Measurements from ENCODE around the gene IRF3. TPM values are rescaled to one million over a fixed set of nuclear protein-coding genes. Genes with fewer than 3 reads are reported as not detected.
A peak's percentile ranks its signal among the peaks of the same experiment; 100 is the strongest.

IRF3 gene
- total and polyA plus RNA-seq, 10 donors: 87.9 to 294 (median 128) TPM

DNA sequence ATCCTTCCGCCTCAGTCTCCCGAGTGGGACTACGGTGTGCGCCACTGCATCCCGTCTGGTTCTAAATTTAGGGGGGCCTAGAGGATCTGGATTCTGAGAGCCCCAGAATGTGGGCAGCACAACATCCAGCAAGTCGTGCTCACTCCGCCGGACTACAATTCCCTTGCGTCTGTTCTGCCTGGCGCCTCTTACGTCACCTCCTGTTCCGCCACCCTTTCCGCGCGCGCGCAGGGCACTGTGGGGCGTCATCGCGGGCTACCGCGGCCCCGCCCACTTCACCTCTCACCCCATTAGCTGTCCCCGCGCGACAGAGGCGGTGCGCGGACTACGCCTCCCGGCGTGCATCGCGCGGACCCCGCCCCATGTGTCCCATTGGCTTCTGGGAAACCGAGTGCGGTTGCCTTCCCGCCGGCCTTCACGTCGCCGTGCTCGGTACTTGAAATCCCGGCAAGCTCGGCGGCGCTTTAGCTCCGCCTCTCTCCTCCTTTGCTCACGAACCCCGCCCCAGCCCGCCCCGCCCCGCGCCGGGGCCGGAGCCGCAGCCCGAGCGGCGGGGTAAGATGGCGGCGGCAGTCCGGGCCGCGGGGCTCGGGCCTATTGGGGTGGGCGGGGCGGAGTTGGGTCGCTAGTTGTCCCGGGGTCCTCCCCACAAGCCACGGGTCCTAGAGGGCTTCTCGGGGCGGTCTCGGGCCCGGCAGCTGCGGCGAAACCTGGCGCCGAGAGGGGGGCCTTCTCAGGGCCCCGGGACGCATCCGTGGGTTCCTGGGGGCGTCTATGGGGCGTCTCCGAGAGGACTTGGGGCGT lies 23.8 kb downstream of the IRF3 start, which contains the start of gene SCAF1:
TSS of gene SCAF1 (plus strand) at position 522 of the 804 bp plus-strand sequence. CDS start 2,818 bp downstream, outside the sequence.
- H3K4me3 ChIP-seq: peak within 1 kb of the TSS; percentile 62 to 98 (median 86)
- no peaks in the 10 kb centered on the region for H3K27me3 ChIP-seq (replicated peaks in 1 of 7)
- 0 to 1% (median 1%) methylated on average over 44 to 87 of the region's 87 CpGs for WGBS, 5 donors
- H3K4me1 ChIP-seq: peaks cover 15 to 79% (median 66%) of the 10 kb centered on the region in 6 donors
- peak in 2 of 3 donors; percentile 73 to 78 for TF ChIP-seq POLR2A (IDR thresholded peaks at IDR 0.05)
- TF ChIP-seq, protein P1, sequence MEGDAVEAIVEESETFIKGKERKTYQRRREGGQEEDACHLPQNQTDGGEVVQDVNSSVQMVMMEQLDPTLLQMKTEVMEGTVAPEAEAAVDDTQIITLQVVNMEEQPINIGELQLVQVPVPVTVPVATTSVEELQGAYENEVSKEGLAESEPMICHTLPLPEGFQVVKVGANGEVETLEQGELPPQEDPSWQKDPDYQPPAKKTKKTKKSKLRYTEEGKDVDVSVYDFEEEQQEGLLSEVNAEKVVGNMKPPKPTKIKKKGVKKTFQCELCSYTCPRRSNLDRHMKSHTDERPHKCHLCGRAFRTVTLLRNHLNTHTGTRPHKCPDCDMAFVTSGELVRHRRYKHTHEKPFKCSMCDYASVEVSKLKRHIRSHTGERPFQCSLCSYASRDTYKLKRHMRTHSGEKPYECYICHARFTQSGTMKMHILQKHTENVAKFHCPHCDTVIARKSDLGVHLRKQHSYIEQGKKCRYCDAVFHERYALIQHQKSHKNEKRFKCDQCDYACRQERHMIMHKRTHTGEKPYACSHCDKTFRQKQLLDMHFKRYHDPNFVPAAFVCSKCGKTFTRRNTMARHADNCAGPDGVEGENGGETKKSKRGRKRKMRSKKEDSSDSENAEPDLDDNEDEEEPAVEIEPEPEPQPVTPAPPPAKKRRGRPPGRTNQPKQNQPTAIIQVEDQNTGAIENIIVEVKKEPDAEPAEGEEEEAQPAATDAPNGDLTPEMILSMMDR (IDR thresholded peaks at IDR 0.05 in 8 of 11, conservative IDR thresholded peaks at IDR 0.05 in 3 of 11): peak in 1 of 11 experiments; percentile 32
- TF ChIP-seq POLR2AphosphoS5 (IDR thresholded peaks at IDR 0.05): peak; percentile 97
- peaks cover 0 to 25% (median 16%) of the 10 kb centered on the region in 6 donors for H3K36me3 ChIP-seq
- intact Hi-C loops (cut with DNase I; ENCODE audit: low total_unique reads): no loop called here
- DNase-seq: peak; percentile 99
- no peaks in the 10 kb centered on the region for H3K9me3 ChIP-seq
- peak within 1 kb of the TSS; percentile 89 to 98 (median 95) for H3K27ac ChIP-seq

DNA sequence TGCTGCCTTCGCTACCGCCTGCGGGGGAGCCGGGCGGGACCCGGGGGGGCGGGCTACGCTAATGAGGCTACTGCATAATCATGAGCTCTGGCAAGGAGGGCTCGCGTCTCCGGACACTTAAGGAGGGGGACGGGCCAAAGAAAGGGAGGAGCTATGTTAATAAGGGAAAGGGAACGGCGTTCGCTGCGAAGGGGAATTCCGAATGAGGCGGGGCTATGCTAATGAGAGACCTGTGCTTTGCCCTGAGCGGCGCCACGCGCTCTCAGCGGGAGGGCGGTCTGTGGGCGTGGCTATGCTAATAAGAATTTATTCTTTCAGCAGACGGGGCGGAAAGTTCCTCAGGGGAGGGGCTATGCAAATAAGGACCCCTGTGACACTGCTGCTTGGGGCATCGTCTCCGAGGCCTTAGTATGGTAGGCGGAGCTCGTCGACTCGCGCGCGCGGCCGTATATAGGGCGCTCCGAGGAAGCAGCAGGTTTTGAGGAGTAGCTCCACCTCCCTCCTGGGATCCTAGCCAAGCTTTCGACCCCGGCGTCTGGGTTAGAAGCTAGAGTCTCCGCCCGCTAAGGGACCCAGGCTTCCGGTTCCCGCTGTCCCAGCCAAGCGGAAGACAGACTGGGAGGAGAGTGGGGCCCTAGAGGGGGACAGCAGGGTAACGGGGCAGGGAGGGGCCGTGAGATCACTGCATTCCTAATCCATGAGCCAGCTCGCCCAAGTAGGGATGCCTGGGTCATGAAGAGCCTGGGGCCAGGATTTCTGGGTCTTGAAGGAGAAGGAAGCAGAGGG lies 25.4 kb downstream of the IRF3 start, which contains the start of gene RRAS:
TSS of gene RRAS (minus strand) at position 31 of the 786 bp plus-strand sequence. CDS start 45 bp downstream, outside the sequence.
- peak within 1 kb of the TSS; percentile 54 to 98 (median 78) for H3K4me3 ChIP-seq
- WGBS, 5 donors: 0% methylated on average over 29 to 51 of the region's 51 CpGs
- H3K9me3 ChIP-seq: no peaks in the 10 kb centered on the region
- H3K4me1 ChIP-seq: peaks cover 18 to 89% (median 75%) of the 10 kb centered on the region in 6 donors
- intact Hi-C loops (cut with DNase I; ENCODE audit: low total_unique reads): no loop called here
- H3K27ac ChIP-seq: peak within 1 kb of the TSS; percentile 89 to 98 (median 95)
- peaks cover 0 to 14% (median 2%) of the 10 kb centered on the region in 6 donors for H3K36me3 ChIP-seq
- H3K27me3 ChIP-seq (replicated peaks in 1 of 7): no peaks in the 10 kb centered on the region
- peak; percentile 94 to 99 (median 95) for TF ChIP-seq POLR2AphosphoS5 (IDR thresholded peaks at IDR 0.05)
- TF ChIP-seq, protein P1 (IDR thresholded peaks at IDR 0.05 in 8 of 11, conservative IDR thresholded peaks at IDR 0.05 in 3 of 11): peak in 3 of 11 experiments; percentile 22 to 39 (median 25)
- peak in 2 of 3 donors; percentile 38 to 88 for TF ChIP-seq POLR2A (IDR thresholded peaks at IDR 0.05)
- peak; percentile 99 for DNase-seq

DNA sequence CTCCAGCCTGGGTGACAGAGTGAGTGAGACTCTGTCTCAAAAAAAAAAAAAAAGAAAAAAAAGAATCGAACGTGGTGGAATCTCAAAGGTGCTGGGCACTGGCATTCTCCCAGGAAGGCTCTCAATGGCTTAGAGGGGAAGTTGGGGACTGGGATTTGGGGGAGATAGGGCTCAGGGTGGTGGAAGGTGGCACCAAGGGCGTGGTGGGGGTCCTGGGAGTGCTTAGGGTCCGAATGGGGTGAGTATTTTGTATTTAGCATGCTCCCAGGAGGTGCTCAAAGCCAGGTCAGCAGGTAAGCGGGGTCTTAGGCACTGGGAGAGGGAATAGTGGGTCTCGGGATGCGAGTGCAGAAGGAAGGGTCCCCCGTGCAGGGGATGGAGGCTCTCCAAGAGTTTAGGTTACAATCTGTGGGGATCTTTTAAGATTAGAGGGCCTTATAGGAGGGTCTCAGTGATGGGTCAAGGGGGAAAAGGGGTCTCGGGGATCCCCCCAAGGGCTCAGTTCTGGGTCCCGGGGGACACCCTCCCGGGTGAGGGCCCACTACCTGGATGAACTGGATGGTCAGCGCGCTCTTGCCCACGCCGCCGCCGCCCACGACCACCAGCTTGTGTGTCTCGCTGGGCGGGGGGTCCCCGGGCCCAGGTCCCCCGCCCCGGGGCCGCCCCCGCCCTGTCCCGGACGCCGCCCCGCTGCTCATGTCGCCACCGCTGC lies 26.1 kb downstream of the IRF3 start:
- H3K9me3 ChIP-seq: no peaks in the 10 kb centered on the region
- DNase-seq: no peak
- 4 to 10% (median 6%) methylated on average over 9 to 31 of the region's 31 CpGs for WGBS, 5 donors
- intact Hi-C loops (cut with DNase I; ENCODE audit: low total_unique reads): no loop called here
- peaks cover 18 to 89% (median 72%) of the 10 kb centered on the region in 6 donors for H3K4me1 ChIP-seq
- TF ChIP-seq POLR2AphosphoS5 (IDR thresholded peaks at IDR 0.05) (no peak), POLR2A (IDR thresholded peaks at IDR 0.05) (no peak)
- TF ChIP-seq, protein P1 (IDR thresholded peaks at IDR 0.05 in 8 of 11, conservative IDR thresholded peaks at IDR 0.05 in 3 of 11): no peak
- no peaks in the 10 kb centered on the region for H3K27me3 ChIP-seq (replicated peaks in 1 of 7)
- H3K4me3 ChIP-seq: peak overlapping the region; percentile 54 to 98 (median 78)
- peaks cover 0 to 10% (median 0%) of the 10 kb centered on the region in 6 donors for H3K36me3 ChIP-seq
- H3K27ac ChIP-seq: peak overlapping the region; percentile 87 to 98 (median 95)
